ENCODE data around the gene ST3GAL3. TPM values are rescaled to one million over a fixed set of nuclear protein-coding genes. Genes with fewer than 3 reads are reported as not detected.

Gene ST3GAL3
- total and polyA plus RNA-seq, 2 of the 13 experiments (the other 11 are each of a cell fraction or from before 2014, with no cell fraction given): 5.1 to 8.1 TPM

DNA sequence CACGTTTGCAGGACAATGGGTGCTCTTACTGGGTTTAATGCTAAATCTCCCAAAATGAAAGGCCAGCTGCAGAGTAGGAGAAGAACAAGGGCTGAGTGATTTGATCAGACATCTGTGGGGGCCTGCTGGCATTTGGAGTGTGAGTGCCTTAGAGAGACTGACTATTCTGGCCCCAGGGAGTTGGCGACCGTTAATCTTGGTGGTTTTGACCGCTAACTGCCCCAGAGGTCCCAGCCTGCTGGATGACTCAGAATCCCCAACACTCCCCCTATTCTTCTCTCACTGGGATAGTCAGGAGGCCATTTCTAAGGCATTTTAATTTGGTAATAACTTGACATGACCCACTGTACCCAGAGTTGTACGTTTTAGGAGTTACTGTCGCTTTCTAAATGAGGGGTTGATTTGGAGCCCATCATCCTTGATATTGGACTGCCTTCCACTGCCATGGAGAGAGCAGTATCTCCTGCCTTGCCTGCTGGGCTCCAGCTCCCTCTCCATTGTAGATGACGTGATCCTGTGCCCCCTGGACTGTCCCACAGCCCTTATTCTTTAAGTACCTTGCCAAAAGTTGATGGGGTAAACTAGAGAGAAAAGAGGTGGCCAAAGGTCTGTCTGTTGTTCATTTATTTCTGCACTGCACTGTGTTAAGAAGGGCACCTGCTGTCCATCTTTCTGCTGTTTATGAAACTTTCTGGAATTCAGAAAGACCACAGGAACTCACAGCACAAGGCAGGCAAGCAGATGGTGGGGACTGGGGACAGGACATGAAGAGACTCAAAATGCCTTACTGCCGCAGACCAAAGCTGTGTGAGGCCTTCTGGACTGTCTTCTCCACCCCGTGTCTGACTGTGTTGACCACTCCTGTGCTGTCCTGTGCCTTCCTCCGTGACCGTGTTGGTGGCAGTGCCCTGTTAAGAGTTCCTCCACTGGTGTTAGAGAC, 128.0 kb downstream of the ST3GAL3 start:
- intact Hi-C loops (cut with micrococcal nuclease; ENCODE audit: unreplicated experiment): no loop called here
- no TSS peak for BruUV-seq (replicated peaks)
- POLR2A ChIA-PET: no interaction called here
- no peak for ATAC-seq
- no peaks in the 10 kb centered on the region for H3K9me3 ChIP-seq (ENCODE audit: low read length)
- no peak for FAIRE-seq
- H3K4me3 ChIP-seq (replicated peaks in 1 of 3; ENCODE audit: insufficient read depth in 1 of 3, low read depth in 2 of 3, low read length in 3 of 3): no peak overlapping the region
- no peak overlapping the region for H3K9ac ChIP-seq (ENCODE audit: insufficient read depth, low read depth, low read length)
- H4K20me1 ChIP-seq (ENCODE audit: insufficient read depth, low read length): no peaks in the 10 kb centered on the region
- WGBS (ENCODE audit: low lambda C conversion rate): 95% methylated on average over 9 of the region's 11 CpGs
- H3K4me2 ChIP-seq (ENCODE audit: low read depth, low read length): no peak overlapping the region
- H3K36me3 ChIP-seq (replicated peaks in 1 of 2; ENCODE audit: control insufficient read depth in 1 of 2, insufficient read depth in 2 of 2, low read length in 2 of 2): peaks cover 0 to 10% of the 10 kb centered on the region in 2 experiments; a peak in 3 of 5 replicates
- DNase-seq (ENCODE audit: low spot score): no peak
- H3K4me1 ChIP-seq (ENCODE audit: insufficient read depth, low read length): peaks cover 19% of the 10 kb centered on the region
- CTCF ChIA-PET (ENCODE audit: low intra/inter-chr PET ratio, low total read pairs): no interaction called here
- no peak overlapping the region for H2AFZ ChIP-seq (ENCODE audit: low read length)
- no peaks in the 10 kb centered on the region for H3K27me3 ChIP-seq (ENCODE audit: control insufficient read depth in 1 of 2, insufficient read depth in 2 of 2, low read length in 2 of 2)
- in situ Hi-C loops (cut with HindIII; ENCODE audit: extremely low pct_ligation_motif_present, low pct_unique_long_range_greater_than_20kb): no loop called here
- H3K79me2 ChIP-seq (ENCODE audit: insufficient read depth, low read length): no peaks in the 10 kb centered on the region
- H3K27ac ChIP-seq (ENCODE audit: extremely low read length, insufficient read depth, low read length): no peak overlapping the region
- TF ChIP-seq, protein P1, sequence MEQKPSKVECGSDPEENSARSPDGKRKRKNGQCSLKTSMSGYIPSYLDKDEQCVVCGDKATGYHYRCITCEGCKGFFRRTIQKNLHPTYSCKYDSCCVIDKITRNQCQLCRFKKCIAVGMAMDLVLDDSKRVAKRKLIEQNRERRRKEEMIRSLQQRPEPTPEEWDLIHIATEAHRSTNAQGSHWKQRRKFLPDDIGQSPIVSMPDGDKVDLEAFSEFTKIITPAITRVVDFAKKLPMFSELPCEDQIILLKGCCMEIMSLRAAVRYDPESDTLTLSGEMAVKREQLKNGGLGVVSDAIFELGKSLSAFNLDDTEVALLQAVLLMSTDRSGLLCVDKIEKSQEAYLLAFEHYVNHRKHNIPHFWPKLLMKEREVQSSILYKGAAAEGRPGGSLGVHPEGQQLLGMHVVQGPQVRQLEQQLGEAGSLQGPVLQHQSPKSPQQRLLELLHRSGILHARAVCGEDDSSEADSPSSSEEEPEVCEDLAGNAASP (CRISPR knock-in tag; IDR thresholded peaks at IDR 0.05; ENCODE audit: borderline replicate concordance): no peak
- TF ChIP-seq HNRNPK (IDR thresholded peaks at IDR 0.05; ENCODE audit: low read depth, low read length, poor library complexity, severe bottlenecking) (no peak), ZNF564 (CRISPR knock-in tag; IDR thresholded peaks at IDR 0.05) (no peak), ZBTB20 (CRISPR knock-in tag; IDR thresholded peaks at IDR 0.05; ENCODE audit: borderline replicate concordance, low read depth) (no peak), GLI4 (CRISPR knock-in tag; IDR thresholded peaks at IDR 0.05; ENCODE audit: borderline replicate concordance) (no peak), NFYB (CRISPR knock-in tag; IDR thresholded peaks at IDR 0.05) (no peak)
- TF ChIP-seq, protein P2, sequence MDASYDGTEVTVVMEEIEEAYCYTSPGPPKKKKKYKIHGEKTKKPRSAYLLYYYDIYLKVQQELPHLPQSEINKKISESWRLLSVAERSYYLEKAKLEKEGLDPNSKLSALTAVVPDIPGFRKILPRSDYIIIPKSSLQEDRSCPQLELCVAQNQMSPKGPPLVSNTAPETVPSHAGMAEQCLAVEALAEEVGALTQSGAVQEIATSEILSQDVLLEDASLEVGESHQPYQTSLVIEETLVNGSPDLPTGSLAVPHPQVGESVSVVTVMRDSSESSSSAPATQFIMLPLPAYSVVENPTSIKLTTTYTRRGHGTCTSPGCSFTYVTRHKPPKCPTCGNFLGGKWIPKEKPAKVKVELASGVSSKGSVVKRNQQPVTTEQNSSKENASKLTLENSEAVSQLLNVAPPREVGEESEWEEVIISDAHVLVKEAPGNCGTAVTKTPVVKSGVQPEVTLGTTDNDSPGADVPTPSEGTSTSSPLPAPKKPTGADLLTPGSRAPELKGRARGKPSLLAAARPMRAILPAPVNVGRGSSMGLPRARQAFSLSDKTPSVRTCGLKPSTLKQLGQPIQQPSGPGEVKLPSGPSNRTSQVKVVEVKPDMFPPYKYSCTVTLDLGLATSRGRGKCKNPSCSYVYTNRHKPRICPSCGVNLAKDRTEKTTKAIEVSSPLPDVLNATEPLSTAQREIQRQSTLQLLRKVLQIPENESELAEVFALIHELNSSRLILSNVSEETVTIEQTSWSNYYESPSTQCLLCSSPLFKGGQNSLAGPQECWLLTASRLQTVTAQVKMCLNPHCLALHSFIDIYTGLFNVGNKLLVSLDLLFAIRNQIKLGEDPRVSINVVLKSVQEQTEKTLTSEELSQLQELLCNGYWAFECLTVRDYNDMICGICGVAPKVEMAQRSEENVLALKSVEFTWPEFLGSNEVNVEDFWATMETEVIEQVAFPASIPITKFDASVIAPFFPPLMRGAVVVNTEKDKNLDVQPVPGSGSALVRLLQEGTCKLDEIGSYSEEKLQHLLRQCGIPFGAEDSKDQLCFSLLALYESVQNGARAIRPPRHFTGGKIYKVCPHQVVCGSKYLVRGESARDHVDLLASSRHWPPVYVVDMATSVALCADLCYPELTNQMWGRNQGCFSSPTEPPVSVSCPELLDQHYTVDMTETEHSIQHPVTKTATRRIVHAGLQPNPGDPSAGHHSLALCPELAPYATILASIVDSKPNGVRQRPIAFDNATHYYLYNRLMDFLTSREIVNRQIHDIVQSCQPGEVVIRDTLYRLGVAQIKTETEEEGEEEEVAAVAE (CRISPR knock-in tag; IDR thresholded peaks at IDR 0.05; ENCODE audit: borderline replicate concordance): no peak
- TF ChIP-seq, protein P3, sequence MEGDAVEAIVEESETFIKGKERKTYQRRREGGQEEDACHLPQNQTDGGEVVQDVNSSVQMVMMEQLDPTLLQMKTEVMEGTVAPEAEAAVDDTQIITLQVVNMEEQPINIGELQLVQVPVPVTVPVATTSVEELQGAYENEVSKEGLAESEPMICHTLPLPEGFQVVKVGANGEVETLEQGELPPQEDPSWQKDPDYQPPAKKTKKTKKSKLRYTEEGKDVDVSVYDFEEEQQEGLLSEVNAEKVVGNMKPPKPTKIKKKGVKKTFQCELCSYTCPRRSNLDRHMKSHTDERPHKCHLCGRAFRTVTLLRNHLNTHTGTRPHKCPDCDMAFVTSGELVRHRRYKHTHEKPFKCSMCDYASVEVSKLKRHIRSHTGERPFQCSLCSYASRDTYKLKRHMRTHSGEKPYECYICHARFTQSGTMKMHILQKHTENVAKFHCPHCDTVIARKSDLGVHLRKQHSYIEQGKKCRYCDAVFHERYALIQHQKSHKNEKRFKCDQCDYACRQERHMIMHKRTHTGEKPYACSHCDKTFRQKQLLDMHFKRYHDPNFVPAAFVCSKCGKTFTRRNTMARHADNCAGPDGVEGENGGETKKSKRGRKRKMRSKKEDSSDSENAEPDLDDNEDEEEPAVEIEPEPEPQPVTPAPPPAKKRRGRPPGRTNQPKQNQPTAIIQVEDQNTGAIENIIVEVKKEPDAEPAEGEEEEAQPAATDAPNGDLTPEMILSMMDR (CRISPR knock-in tag; IDR thresholded peaks at IDR 0.05): no peak
- TF ChIP-seq, protein P4, sequence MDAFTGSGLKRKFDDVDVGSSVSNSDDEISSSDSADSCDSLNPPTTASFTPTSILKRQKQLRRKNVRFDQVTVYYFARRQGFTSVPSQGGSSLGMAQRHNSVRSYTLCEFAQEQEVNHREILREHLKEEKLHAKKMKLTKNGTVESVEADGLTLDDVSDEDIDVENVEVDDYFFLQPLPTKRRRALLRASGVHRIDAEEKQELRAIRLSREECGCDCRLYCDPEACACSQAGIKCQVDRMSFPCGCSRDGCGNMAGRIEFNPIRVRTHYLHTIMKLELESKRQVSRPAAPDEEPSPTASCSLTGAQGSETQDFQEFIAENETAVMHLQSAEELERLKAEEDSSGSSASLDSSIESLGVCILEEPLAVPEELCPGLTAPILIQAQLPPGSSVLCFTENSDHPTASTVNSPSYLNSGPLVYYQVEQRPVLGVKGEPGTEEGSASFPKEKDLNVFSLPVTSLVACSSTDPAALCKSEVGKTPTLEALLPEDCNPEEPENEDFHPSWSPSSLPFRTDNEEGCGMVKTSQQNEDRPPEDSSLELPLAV (CRISPR knock-in tag; conservative IDR thresholded peaks at IDR 0.05; ENCODE audit: low read depth): no peak

All from HepG2 (cell line).